Erythroblast (primary cell): ENCODE data around the gene LCOR.

ENCODE experiments used
- GATA1 ChIP-seq: IDR thresholded peaks from 2 replicates; pipeline ENCODE4 v1.6.1; 2011; ENCODE audit warnings: low read depth, mild to moderate bottlenecking, control low read depth, low read length, moderate library complexity
- POLR2A ChIP-seq: IDR thresholded peaks from 2 replicates; pipeline ENCODE4 v1.6.1; 2011; ENCODE audit warnings: mild to moderate bottlenecking, low read length

- TF ChIP-seq POLR2A = no peak
- no peak for TF ChIP-seq GATA1
These were observed 174.3 kb downstream of the LCOR start for GRCh38 chr10:97006364-97006763.
